HG03378 (cell line): ENCODE data around the gene MED14.

Experiments
- ATAC-seq: cut with Tn5 transposase; IDR thresholded peaks from one replicate; pipeline ENCODE4 v1.9.1; 2021; ENCODE audit warnings: mild to moderate bottlenecking, moderate library complexity; ENCODE audit not compliant: unreplicated experiment

Gene MED14

DNA sequence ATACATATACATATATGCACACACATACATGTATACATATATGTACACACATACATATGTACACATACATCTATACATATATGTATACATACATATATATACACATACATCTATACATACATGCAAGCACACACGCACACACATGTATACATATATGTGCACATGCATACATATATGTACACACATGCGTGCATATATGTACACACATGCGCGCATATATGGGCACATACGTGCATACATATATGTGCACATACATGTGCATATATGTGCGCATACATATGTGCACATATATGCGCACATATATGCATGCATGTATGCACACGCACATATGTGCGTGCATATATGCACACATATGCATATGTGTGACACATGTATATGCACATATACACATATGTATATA lies 119.4 kb downstream of the MED14 start:
- ATAC-seq = no peak

- ATAC-seq = no peak
Observed at GRCh38 chrX:40612511-40612910, 122.8 kb downstream of the MED14 start.

GRCh38 chrX:40607381-40607780 lies 128.0 kb downstream of the MED14 start:
- ATAC-seq = no peak

DNA sequence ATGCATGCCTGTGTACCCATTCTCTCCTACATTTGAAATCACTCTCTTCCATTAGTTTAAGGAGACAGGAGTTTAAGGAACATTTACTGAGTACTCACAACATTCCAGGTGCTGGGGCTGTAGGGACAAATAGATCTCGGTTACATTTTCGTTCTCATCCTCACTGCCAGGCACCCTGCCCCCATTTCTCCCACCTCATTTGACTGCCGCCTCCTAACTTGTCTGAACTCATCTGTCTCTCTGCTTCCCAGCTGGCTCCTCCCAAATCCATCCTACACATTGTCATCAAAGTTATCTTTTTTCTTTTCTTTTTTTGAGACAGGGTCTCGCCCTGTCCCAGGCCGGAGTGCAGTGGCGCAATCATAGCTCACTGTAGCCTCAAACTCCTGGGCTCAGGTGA lies 131.9 kb downstream of the MED14 start:
- no peak for ATAC-seq
